NK-92 (cell line): Measurements from ENCODE around the gene H1-8.

ENCODE experiments used
- DNase-seq: peaks from one replicate; lab custom pipeline; 2025; ENCODE audit not compliant: unreplicated experiment; lab: John Stamatoyannopoulos, UW

H1-8 gene

DNA sequence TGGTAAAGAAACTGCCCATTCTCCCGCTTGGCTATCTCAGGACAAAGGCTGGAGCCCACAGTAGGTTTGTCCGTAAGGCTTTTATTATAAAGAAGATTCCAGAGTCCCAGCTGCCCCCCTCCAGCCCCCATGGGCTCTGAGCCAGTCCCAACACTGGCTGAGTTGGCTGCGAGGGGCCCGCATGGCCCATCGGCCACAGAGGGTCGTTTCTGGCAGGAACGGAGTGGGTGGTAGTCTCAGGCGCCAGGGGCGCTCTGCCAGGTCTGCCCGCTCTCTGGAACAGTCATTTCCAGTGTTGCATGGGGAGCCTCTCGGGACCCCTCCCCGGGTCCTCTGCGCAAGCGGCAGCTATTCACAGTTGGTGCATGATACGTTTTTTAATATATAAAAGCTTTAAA lies 12.2 kb downstream of the H1-8 start:
- DNase-seq, result no peak

DNA sequence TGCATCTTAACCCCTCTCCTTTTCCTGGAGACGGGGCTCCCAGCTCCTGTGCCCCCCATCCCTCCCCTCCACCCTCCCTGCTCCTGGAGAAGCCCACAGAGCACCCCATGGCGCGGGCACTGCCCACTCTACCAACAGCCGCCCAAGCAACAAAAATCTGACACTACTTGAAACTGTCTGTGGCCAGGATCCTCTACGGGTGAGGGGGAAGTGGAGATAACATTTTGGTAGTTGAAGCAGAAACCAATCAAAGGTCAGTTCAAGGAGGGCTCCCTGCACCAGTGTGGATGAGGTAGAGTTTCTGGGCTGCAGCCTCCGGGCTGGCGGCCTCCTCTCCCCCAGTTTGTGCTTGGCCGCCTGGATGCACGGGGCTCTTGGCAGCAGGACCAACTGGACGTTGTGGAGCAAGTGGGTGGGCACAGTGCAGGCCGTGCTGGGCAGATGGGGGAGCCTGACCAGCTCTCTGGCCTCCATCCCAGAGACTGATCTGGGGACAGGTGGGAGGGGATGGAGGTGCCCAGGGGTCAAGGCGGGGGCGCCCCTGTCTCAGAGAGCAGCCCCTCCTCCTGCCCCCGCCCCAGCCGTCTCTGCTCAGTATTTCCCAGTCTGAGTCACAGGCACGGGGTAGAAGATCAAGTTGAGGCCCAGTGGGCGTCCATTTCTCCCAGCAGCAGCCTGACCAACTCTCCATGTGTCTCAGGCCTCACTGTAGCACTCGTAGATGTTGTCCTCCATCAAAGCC lies 12.8 kb downstream of the H1-8 start:
- DNase-seq, result no peak

DNA sequence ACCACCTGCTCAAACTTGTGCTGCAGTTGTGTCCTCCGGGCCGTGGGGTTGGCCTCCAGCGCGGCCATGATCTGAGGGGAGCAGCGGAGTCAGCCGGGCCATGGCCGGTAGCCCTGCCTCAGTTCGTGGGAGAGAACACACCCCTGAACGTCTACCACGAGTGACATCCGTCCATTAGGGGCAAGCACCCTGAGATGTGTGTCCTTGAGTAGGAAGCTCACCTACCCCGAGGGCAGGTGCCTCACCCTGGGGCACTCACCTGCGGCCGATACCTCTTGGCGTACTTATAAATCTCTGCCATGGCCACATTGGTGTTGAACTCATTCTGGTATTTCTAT lies 13.4 kb downstream of the H1-8 start:
- DNase-seq, result no peak

DNA sequence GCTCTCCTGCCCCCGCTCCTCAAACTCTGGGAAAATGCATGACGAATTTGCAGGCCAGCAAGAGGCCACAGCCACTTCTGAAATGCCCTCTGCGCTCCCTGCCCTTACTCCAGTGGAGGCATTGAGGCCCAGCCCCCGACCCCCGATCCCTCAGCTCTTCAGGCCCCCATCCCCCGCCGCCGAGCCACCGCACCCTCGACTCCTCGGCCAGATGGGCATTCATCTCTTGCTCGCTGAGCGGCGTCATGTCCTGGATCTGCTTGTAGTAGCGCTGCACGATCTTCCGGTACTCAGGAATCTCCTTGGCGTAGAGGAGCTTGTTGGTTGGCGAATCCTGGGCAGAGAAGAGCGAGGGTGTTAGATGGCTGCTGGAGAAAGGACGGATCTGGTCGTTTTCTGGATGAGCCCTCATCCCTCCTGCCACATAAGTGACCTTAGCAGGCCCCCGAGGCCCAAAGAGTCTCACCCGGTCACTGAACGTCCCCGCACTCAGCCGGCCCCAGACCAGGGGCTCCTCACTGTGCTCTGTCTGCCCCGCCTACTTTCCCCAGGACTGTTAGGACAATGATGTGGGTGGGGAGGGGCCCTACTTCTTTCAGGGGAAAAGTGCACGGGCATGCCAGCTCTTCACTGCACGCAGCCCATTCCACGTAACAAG lies 14.0 kb downstream of the H1-8 start:
- no peak for DNase-seq

DNA sequence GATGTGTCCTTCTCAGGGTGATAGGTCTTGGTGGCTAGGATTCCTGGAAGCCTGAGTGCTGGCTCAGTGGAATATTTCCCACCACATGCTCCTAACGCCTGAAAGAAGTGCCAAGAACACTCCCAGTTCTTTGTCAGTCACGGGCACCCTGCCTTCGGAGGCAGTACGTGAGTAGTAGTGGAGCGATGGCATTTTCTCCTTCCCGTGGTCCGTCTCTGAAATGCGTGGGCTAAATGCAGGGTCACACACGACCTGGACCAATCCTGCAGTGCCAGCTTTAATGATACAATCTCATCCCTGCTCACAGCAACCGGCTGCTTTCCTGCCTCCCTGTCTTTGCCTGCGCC lies 14.5 kb downstream of the H1-8 start:
- no peak for DNase-seq

DNA sequence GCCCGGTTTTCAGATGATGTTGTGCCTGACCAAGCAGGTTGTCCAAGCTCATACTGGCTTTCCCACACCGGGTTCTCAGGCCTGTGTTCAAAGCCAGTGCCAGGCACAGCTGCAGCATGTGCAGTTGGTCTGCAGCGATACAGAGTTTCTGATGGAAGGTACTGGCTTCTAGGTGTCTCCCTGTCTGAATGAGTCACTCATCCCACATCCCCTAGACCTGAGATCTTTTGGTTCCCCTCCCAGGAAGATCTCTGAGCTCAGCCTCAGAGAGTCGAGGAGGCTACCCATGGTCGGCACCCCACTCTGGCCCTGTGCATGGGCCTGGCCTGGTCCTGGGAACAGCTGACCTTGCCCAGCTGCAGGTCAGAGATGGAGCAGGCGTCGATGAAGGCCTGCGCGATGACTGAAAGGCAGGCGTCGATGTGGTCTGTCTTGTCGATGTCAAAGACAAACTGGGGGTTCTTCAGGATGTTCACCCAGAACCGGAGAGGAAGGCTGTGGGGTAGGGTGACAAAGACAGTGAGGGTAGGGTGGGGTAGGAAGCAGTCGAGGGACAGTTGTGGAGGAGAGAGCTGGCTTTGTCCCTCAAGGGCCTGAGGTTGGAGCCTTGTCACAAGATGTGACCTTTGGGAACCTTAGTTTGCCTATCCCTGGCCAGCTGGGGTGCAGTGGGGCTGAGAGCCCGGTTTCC lies 15.3 kb downstream of the H1-8 start:
- DNase-seq, result no peak

DNA sequence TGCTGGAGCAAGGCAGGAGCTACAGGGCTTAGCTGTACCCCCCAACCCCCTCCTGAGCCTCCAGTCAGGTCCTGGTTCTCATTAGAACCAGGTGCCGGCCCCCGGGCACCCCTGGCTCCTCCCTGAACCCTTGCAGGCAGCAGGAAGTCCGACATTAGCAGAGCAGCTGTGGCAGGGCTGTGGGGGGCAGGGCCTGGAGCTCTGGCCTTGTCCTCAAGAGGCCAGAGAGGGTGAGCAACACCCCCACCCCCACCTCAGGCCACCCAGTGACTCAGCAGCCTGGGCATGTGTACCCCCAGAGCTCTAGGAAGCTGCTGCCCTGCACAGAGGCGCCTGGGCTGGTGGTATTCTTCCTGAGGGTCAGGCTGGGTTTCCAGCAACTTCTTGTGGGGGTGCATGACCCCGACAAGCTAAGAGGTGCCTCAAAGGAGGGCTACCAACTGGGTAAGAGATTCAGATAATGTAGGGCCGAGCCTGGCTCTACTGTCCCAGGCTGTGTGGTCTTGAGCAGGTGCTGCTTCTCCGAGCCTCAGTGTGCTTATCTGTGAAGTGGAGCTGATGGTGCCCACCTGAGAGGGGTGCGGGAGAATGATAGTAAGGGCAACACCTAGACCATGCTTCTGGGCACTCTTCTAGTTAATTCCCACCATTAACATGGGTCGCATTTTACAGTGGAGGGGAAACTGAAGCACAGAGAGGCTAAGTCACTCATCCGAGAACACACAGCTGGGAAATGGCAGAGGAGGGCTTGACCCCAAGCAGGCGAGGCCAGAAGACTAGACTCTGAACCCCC lies 16.0 kb downstream of the H1-8 start:
- DNase-seq, result no peak

DNA sequence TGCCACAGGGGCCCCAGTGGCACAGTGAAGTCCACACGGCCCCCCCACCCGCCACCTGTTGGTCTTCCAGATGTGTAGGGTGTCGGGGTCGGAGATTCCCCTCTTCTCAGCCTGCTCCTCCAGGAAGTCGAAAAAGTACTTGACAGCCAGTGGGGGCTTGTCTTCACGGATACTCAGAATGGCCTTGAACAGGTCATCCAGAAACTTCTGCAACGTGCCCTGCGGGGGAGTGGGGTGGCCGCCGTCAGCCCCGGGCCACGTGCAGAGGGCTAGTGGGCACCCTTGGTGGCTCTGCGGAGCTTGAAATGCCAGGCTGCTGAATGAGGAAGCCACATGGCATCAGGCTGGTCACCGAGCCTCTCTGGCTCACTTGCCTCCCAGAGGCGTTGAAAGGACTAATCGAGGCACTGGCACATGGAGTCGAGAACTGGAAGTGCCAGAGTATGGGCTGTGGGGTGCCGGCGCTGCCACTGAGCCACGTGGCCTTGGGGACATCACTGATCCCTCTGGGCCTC lies 16.6 kb downstream of the H1-8 start:
- no peak for DNase-seq

DNA sequence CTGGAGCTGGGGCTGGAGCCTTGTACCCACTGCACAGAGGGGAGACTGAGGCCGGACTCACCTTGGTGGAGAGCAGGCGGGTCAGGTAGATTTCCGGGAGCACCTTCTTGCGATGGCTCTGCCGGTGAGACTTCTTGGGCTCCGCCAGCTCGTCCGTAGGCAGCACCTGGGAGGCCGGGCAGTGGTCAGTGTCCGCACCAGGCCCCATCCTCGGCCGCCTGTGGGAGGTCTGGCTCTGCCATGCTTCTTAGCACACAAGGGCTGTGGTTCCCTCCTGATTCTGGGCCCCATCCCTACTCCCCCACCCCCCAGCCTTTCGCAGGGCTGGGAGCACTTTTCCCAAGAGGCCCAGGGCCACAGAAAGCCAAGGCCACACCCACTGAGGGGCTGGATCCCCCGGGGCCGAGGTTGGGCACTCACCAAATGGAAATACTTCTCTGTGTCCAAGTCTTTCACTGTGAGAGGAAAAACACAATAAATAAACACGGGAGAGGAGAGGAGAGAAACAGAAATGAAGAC lies 17.4 kb downstream of the H1-8 start:
- DNase-seq, result no peak

DNA sequence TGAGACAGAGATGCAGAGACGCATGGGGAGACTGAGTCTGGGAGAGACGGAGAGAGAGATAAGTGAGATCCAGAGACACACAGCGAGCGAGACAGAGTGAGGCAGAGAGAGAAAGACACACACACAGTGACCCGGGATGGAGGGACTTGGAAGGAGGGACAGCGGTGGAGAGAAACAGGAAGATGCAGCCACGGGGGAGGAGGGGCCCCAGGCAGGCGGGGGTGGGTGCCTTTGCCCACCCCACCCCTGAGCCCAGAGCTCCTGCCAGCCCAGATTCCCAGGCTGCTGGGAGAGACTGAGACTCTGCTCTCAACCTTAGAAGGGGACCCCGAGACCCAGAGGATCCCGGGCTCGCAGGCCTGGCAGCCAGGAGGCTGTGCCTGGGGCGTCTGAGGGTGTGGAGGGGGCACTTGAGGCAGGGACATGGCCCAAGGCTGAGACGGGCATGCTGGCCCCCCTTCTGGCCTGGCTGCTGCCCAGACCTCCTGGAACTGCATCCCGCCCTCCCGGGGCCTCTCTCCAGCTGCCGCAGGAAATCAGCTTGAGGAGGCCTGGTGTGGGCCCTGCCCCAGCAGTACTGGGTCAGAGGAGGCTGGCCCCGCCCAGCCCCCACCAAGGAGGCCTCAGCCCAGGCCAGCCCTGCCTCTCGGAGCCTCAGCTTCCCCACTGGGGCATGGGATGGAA lies 18.1 kb downstream of the H1-8 start:
- no peak for DNase-seq

DNA sequence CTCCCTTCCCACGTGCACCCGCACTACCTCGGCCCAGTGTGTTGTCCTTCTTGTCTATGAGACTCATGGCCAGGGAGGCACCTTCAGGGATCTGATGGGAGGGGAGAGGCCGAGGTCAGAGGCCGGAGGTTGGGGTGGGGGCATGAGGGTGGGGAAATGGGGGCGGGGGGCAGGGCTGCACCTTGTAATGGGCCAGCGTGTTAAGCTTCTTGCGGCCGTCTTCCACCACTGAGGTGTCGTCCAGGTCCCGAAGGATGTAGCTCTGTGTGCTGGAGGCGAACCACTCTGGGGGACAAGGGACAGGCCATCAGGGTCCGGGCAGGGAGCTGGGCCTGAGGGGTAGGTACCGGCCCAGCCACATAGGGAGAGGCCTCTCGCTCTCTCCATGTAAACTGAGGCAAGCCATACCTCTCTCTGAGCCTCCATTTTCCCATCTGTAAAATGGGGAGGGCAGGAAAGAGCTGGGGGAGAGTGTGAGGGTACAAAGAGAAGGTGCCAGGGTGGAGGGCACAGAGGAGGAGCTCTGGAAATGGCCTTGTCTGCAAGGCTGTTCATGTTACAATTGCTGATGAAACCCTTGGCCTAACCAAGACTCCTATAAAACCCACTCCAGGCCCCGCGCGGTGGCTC lies 18.8 kb downstream of the H1-8 start:
- DNase-seq, result no peak

DNA sequence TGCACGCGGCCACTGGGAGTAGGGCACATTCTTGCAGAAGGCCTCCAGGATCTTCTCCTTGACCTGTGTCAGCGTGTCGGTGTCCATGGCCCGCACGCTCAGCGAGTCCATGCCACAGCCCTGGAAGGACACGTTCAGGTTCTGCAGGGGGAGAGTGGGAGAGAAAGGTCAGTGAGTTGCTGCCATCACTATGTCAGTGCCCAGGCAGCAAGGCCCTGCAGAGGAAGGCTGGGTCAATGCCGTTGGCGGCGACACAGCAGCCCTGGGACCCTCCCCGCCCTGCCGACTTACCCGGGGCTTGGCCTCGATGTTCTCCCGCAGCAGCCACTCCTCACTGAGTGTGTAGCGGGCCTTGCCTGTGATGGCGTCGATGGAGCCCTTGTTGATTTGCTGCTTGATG lies 19.8 kb downstream of the H1-8 start:
- no peak for DNase-seq

DNA sequence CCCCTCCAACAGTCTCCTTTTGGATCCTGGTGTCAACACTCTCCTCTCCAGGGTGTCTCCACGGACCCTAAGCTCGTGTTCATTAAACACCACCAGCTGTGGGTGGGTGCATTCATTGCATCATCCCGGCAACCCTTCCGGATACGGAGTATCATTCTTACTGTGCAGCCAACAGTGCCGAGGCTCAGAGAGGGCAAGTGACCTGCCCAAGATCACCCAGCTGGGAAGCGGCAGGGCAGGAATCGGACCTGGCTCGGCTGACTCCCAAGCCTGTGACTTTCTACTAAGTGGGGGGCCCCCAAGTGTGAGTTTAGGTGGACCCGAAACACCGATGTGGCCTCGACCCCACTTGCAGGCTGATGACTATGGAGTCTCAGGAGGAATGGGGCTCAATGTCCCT lies 20.4 kb downstream of the H1-8 start:
- no peak for DNase-seq

DNA sequence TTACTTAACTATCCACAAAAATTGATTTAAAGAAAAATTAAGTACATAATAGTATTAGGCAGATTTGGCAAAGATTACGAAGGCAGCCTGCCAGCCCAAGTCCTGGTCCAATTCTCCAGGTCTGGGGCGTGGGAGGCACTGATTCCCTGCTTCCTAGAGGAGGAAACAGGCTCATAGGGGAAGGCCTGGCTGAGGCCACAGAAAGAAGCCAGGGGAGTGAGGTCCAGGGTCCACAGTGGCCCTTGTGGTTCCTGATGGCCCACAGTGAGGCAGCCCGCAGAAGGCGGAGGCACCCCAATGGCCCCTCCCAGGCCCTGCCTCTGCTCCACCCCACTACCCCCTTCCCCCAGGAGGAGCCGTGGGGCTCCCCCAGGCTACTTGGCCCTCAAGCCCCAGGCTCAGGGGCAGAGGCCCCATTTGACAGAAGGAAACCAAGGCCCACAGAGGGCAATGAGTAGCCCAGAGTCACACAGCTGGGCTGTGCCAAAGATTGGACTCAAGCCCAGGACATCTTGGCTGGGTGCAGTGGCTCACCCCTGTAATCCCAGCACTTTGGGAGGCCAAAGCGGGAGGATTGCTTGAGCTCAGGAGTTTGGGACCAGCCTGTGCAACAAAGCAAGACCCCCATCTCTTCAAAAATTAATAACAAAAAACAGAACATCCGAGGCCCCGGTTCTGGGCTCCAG lies 21.0 kb downstream of the H1-8 start:
- no peak for DNase-seq

DNA sequence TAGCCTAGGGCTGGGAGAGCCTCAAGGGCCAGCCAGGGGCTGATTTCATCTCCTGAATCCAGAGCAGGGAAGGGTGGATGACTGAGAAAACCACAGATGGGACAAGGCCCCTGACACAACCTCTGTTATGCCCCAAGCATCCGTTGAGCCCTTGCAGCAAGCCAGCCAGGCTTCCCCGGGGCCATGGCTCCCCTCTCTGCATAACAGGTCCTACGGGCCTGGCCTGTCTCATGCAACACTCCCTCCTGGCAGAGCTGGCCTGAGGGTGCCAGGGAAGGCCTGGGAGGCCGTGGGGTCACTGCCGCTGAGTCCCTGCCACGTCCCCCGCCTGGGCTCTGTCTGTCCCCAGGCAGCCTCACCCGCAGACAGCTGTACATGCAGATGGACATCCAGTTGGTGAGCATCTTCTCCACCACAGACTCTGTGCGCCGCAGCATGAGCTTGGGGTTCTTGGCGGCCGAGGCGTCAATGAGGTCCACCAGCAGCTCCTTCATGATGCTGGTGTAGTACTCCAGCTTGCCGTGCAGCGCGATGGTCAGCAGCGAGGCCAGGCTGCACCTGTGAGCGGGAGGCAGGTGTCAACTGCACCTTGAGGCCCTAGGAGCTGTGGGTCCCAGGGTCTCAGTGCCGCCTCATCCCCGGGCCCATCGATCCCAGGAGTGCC lies 22.1 kb downstream of the H1-8 start:
- DNase-seq, result no peak

DNA sequence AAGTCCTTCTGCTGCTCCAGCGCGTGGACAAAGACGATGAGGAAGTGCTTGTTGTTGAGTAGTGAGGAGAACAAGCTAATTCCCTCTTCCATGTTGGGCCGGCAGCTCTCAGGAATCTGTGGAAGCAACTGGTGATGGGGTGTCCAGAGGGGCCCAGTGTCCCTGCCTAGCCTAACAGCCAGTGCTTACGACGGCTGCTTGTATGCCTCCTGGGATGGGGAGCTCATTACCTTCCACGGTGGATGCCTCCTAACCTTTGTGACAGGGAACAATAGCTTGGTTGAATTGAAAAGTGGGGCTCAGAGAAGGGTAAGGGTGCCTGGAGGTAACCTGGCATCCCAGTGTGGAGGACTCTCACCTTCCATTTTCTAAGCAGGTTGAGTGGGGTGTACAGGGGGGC lies 22.9 kb downstream of the H1-8 start:
- DNase-seq, result no peak

DNA sequence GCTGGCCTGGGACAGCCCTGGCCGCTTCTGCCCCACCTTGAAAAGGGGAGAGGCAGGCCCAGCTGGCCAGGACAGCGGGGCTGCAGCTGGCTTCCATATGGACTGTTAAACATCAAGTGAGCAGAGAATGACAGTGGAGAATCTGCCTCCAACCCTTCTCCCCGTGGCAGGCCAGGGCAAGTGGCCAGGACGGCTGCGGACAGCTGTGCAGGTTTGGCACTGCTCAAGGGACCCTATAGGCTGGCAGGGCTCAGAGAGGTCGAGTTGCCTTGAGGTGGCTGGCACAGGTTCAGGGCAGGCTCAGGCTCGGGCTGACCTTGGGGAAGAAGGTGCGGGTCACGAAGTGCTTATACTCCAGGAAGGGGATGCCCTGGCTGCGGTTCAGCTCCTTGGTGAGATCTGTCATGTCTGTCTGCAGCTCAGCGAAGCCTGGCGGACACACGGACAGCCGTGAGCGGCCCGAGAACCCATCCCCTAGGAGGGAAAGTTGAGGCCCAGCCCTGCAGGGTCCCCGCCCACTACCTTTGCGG lies 24.3 kb downstream of the H1-8 start:
- DNase-seq, result no peak

DNA sequence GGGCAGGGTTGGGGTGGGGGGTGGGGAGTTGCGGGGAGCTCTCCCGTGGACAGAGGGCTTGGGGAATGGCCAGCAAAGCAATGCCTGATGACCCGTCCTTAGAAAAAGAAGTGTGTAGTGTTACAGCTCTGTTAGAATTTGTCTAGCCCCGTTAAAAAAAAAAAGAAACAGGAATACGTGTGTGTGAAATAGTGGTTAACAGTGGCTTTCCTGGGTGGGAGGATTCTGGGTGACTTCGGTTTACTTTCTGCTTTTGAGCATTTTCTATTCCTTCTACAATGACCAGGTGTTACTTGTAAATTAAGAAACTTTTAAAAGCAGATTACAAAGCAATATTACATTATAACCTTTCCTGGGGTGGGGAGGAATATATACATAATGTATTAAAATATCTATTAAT lies 25.0 kb downstream of the H1-8 start:
- no peak for DNase-seq

DNA sequence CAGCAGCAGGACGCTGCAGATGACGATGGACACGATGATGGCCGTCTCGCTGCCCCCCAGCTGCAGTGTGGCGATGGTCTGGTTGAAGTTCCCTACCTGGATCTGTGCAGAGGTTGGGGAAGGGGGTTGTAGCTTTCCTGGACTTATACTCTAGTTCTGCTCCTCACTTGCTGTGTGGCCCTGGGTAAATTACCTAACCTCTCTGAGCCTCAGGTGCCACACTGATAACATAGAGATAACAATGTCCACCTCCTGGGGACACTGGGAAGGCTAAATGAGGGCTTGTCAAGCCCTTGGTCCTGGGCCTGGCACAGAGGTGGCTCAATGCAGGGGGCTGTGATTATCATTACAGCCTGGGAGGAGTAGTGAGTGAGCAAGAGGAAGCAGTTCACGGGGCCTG lies 26.9 kb downstream of the H1-8 start:
- DNase-seq, result no peak
